Melanocyte of skin (primary cell): ENCODE data around the gene HOXA7. TPM values are rescaled to one million over a fixed set of nuclear protein-coding genes. Genes with fewer than 3 reads are reported as not detected.

Experiments
- small RNA-seq, 2 donors: library from RNA; depleted of rRNA; stranded (forward); fragments of <200 nt; gene quantifications; one replicate each; pipeline ENCODE3, GENCODE V24; 2012
- total RNA-seq, 2 donors: library from RNA; depleted of rRNA; stranded (reverse); fragments of >200 nt; gene quantifications; 2 replicates each; pipeline ENCODE4 v1.2.3, GENCODE V29; 2012

The HOXA7 gene
- total RNA-seq = under 1 TPM in 1 of 2 donors, not detected in 1; 1.00 TPM

GRCh38 chr7:27156508-27156898 lies at the start of gene HOXA7:
Gene HOXA7 (minus strand): TSS chr7:27156675. CDS start chr7:27156545, 130 bp downstream.

GRCh38 chr7:27199849-27200760 lies 43.6 kb upstream of the HOXA7 start, which contains the start of gene HOXA13:
Gene HOXA13 (minus strand): TSS chr7:27200091. CDS start chr7:27200077, 14 bp downstream.

GRCh38 chr7:27185013-27185853 lies 28.8 kb upstream of the HOXA7 start, which contains the start of gene HOXA11:
Gene HOXA11 (minus strand): TSS chr7:27185232. CDS start chr7:27185144, 88 bp downstream.

GRCh38 chr7:27173956-27174873 lies 17.7 kb upstream of the HOXA7 start, which contains the start of gene HOXA10:
Gene HOXA10 (minus strand): TSS chr7:27174320. CDS start chr7:27174306, 14 bp downstream.

GRCh38 chr7:27165089-27165995 lies 8.9 kb upstream of the HOXA7 start, which contains the start of gene HOXA9:
Gene HOXA9 (minus strand): TSS chr7:27165537. CDS start chr7:27165457, 80 bp downstream.

GRCh38 chr7:27151931-27152815 lies 4.3 kb downstream of the HOXA7 start, which contains the start of gene HOXA3:
Gene HOXA3 (minus strand): TSS chr7:27152583. CDS start chr7:27110640, 41,943 bp downstream.

GRCh38 chr7:27147199-27148030 lies 9.1 kb downstream of the HOXA7 start, which contains the start of gene HOXA6:
Gene HOXA6 (minus strand): TSS chr7:27147774. CDS start chr7:27147749, 25 bp downstream.

GRCh38 chr7:27143023-27143949 lies 13.2 kb downstream of the HOXA7 start, which contains the start of gene HOXA5:
Gene HOXA5 (minus strand): TSS chr7:27143681. CDS start chr7:27143607, 74 bp downstream.

GRCh38 chr7:27130540-27131389 lies 25.7 kb downstream of the HOXA7 start, which contains the start of gene HOXA4:
Gene HOXA4 (minus strand): TSS chr7:27130757. CDS start chr7:27130733, 24 bp downstream.

Small RNAs within 50 kb of the gene (small RNA-seq; reads per million reads assigned to genes)
- gene AC004080.5 (0 reads per million in 2 donors), gene RF02140 (0 reads per million in 2 donors), gene RF02141 (0 reads per million in 2 donors)

Other genes with a start within 250 kb of the HOXA7 start
- gene HOXA1, start 60.7 kb downstream of the HOXA7 start, total RNA-seq = under 1 TPM in 1 of 2 donors, not detected in 1; 0.33 TPM
- gene HOXA2, start 54.0 kb downstream of the HOXA7 start, total RNA-seq = not detected
- gene HOXA4, start 25.9 kb downstream of the HOXA7 start, total RNA-seq = not detected
- under 1 TPM in 1 of 2 donors, not detected in 1; 0.33 TPM for gene HOXA5, start 13.0 kb downstream of the HOXA7 start, total RNA-seq
- gene HOXA6, start 8.9 kb downstream of the HOXA7 start, total RNA-seq = under 1 TPM in 1 of 2 donors, not detected in 1; 0.33 TPM
- not detected for gene HOXA3, start 4.1 kb downstream of the HOXA7 start, total RNA-seq
- under 1 TPM in 1 of 2 donors, not detected in 1; 0.67 TPM for gene HOXA9, start 8.9 kb upstream of the HOXA7 start, total RNA-seq
- under 1 TPM in 1 of 2 donors, not detected in 1; 1.00 TPM for gene HOXA10, start 17.6 kb upstream of the HOXA7 start, total RNA-seq
- gene HOXA11, start 28.6 kb upstream of the HOXA7 start, total RNA-seq = under 1 TPM; under 0.01 TPM
- not detected for gene HOXA13, start 43.4 kb upstream of the HOXA7 start, total RNA-seq
- gene EVX1, start 86.1 kb upstream of the HOXA7 start, total RNA-seq = not detected